HG03064 (cell line): ENCODE results near the gene POLR2L.

ENCODE experiments used
- ATAC-seq: cut with Tn5 transposase; IDR thresholded peaks from one replicate; pipeline ENCODE4 v1.9.1; 2021; ENCODE audit warnings: low read depth; ENCODE audit not compliant: unreplicated experiment

The POLR2L gene

GRCh38 chr11:839875-840617, 2.3 kb downstream of the POLR2L start:
- ATAC-seq: no peak

- no peak for ATAC-seq
Measured at GRCh38 chr11:839280-839623, 3.1 kb downstream of the POLR2L start.

DNA sequence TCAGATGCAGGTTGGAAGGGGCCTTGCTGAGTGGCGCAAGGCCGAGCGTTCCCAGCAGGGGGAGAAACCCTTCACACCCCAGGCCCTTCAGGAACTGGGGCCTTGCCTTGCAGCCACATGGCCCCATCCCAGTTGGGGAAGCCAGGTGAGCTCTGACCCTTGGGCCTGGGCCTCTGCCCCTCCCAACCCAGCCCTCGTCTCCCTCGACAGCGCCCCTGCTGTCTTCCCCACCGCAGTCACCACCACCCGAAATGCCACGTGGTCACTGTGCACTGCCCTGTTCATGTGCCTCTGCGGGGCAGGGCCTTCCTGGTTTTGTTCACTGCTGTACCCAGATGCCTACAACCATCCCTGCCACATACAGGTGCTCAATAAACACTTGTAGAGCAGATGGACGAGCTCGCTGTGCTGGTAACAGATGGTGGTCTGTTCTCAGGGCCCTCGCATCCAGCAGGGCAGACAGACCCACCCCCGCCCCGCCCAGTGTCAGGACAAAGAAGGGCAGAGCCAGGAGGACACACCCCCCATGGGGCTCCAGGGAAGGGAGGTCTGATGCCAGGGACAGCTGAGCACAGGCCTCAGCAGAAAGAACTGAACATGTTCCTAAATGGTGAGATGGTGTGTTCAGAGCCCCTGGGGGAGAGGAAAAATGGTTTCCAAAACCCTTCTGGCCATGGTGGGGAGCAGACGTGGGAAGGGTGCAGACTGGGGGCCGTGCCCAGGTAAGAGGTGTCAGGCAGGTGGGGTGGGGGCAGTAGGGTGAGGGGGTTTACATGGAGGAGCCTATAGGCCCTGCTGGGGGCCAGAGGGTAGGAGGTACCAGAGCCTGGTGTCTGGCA, 3.7 kb downstream of the POLR2L start:
- no peak for ATAC-seq

GRCh38 chr11:837990-838307, 4.4 kb downstream of the POLR2L start:
- ATAC-seq: no peak

- ATAC-seq: no peak
Measured at GRCh38 chr11:837189-837989, 4.9 kb downstream of the POLR2L start.

DNA sequence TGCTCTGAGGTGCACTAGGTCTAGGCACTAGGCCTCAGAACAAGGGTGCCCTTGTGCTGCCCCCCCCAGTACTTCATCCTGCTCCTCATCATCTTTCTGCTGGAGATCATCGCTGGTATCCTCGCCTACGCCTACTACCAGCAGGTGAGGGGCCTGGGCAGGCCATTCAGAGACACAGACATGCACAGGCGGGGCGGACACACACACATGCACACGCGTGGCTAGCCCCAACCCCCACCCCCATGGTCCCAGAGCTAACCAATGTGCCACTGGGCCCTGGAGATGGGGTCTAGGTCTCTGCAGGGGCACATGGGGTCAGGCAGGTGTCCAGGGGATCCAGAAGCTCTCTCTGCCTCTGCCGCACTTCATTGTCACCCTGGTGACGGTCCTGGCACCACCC, 5.6 kb downstream of the POLR2L start:
- ATAC-seq: no peak

GRCh38 chr11:836274-836673, 6.1 kb downstream of the POLR2L start:
- ATAC-seq: no peak

DNA sequence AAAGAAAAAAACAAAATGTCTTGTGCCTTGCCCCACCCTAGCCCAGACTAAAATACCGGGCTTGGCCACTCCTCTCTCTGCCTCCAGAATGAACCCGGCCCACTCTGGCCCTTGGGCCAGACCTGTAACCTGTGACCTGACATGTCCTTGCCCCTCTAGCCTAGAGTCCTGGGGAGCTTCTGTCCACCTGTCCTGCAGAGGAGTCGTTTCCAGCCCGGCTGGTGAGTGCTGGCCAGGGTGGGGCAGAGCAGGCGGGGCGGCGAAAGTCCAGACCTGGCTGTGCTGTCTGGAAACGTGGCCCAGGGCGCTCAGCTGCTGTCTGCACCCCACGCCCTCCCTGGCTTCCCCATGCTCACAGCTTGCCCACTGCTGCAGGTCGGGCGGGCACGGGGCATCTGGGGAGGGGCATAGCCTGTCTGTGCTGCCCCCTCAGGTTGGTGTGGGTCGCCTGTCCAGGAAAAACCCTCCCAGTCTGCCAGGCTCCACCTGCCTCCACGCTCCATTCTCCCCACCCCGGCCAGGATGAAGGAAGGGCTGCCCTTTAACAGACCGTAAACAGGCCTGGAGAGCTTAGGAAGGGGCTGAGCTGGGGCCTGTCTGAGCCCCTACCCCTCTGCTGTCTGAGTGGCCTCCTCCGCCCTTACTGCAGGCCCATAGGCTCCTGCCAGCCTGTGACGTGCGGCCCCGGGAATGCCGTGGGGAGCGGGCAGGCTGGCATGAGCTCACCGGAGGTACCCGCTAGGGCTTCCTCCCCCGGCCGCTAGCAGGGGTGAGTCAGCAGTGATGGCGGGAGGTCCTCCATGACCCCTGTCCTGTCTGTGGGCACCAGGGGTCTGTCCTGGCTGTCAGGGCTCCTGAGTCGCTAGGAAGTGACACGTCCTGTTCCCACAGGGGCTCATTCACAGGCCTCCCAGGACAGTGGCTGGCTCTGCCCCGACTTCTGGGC, 7.7 kb downstream of the POLR2L start:
- no peak for ATAC-seq

GRCh38 chr11:833849-834311, 8.4 kb downstream of the POLR2L start:
- no peak for ATAC-seq

DNA sequence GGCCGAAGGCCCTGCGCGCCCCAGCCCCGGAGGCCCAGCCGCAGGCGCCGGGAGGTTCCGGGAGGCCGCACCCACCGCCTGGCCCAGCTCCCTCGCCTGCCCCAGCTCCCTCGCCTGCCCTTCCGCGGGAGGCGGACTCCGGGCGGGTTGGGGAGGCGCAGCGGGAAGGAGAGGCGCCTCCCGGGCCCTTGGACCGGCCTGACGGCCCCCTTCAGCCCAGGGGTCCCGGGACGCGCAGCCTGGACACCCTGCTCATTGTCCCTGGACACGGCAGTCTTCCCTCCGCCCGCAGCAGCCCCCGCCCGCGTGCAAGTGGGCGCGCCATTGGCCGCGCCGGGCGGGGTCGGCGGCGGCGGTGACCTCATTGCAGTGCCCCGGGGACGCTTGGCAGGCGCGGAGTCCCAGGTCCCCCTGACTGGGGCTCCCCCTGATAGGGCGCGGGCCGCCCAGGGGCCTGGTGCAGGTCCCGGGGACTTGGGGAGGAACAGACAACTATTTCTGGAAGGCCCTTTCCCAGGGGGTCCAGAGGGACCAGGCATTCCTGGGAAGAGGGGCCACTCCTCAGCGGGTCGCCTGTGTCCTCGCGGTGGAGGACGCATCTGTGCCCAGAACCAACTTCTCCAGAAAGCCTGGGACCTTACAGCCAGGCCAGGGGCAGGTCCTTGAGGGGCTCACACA, 9.1 kb downstream of the POLR2L start:
- ATAC-seq: no peak

DNA sequence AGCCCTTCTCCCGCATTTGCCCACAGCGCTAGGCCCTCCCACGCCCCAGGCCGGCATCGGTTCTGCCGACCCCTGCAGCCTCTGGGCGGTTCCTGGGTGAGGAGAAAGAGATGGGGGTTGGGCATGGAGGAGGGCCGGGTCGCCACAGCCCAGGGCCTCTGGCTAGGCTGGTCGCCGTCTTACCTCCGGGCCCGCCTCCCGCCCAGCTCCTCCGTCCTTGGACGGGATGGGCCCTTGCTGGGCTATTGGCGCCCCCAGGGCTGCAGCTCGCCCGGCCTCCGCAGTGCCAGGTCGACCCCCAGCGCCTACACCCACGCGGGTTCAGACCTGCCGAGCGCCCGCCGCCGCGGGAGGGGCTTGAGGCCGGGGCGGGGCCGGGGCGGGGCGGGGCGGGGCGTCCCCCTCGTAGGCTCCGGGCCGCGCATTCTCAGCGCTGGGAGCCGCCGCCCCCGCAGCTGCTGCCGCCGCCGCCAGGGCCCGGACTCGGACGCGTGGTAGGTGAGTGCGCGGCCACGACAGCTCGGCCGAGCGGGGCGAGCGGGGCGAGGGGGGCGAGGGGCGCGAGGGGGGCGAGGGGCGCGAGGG, 9.7 kb downstream of the POLR2L start, which contains the start of gene CD151:
Gene CD151, plus strand, starts transcription at position 424 of the 585 bp plus-strand sequence. CDS start 3,118 bp downstream, outside the sequence.
- ATAC-seq: no peak

GRCh38 chr11:831961-832528, 10.3 kb downstream of the POLR2L start:
- no peak for ATAC-seq

DNA sequence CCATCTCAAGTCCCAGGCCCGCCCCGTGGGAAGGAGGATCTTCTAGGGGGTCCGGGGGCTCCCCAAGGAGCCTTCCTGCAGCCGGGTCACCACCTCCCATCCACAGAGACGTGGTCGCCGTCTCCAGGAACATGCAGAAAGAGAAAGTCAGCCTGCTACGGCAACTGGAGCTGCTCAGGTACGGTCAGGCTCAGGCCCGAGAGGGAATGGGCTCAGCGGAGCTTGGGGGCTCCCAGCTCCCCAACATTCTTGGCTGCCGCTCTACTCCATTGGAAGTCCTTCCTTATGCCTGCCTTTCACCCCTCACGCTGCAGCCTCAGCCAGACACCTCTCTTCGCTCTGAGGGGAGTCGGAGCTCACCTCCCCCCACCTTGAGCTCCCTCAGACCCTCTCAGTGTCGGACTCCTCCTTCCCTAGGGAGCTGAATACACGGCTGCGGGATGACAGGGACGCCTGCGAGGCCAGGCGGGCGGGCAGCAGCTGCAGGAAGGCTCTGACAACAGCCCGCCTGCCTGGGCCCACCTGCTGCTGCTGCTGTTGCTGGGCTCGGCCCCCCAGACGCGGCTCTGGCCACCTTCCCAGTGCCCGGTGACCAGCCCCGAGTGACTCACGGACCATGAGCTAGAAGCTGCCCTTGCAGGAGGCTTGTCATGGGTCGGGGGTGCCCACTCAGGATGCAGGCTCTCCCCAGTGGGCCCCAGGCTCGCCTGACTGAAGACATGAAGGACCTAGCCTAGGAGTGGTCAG, 11.0 kb downstream of the POLR2L start:
- no peak for ATAC-seq

DNA sequence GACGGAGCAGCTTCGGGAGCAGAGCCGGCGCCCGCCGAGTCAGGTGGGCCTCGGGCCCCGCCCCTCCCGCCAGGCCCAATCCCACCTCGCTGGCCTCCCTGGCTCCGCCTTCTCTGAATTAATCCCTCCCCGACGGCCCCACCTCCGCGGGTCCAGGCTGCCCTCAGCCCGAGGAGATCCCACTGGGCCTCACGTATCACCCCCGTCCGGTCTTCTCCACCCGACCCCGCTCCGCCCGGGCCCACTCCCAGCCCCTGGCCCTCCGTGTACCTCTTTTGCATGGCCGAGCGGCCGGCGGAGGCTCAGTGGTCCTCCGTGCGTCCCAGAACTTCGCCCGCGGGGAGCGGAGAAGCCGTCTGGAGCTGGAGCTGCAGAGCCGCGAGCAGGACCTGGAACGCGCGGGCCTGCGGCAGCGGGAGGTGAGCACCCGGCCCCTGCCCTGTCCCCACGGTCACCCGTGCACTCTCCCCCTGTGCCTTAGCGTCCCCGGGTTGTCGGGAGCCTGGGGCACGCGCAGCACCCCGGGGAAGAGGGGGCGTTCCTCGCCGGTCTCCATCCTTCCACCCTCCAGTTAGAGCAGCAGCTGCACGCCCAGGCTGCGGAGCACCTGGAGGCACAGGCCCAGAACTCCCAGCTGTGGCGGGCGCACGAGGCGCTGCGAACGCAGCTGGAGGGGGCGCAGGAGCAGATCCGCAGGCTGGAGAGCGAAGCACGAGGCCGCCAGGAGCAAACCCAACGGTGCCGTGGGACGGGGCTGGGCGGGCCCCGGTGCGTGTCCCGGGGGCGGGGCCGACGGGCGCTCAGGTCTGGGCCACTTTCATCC, 11.8 kb downstream of the POLR2L start:
- ATAC-seq: no peak

DNA sequence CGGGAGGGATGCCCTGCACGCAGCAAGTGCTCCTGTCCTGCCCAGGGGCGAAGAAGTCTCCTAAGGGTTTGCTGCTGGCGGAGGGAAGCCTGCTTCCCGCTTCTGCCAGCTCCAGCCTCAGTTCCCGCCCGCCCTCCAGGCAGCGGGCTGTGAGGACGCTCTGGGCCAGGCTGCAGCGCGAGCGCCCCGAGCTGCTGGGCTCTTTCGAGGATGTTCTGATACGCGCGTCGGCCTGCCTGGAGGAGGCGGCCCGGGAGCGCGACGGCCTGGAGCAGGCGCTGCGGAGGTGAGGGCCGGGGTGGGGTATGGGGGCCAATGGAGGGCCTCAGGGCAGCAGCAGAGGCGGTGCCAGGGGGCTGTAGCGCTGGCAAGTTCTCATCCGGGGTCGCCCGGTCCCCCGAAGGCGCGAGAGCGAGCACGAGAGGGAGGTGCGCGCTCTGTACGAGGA, 12.5 kb downstream of the POLR2L start:
- no peak for ATAC-seq

DNA sequence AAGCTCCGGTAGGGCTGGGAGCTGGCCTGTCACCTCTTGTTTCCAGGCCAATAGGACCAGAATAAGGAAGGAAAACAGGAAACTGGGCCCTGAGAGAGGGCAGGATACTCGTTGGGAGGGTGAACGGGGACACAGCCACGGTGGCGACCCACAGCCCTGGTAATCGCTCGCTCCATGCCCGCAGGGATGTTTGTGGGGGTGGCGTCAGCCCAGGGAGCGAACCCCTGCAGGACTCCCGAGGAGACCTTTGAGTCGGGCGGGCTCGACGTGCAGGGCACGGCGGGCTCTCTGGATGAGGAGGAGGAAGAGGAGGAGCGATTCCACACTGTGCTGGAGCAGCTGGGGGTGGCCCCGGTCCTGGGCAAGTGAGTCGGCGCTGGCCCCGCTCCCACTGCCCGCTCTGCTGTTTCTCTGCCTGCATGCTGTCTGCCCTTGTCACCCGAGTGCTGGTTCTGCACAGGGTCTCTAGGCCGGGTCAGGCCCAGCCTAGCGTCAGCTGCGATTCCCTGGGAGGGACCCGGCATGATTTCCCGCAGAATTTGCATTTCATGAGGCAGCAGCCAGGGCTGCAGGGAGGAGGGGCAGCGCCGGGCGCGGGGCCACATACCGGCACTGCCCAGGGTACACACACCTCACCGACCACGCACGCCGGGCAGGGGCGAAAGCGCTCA, 13.0 kb downstream of the POLR2L start:
- ATAC-seq: no peak
